ENCODE measurements around the gene PTPN20.
"Not testable (repeated sequence)": the region's sequence is repeated elsewhere in the genome, so short reads cannot be mapped to it uniquely, and the experiment has no call there.

Gene PTPN20

GRCh38 chr10:46960742-46961141 is 49.5 kb downstream of the PTPN20 start:
- DNase-seq = not testable (repeated sequence)

GRCh38 chr10:46963356-46963755 is 52.1 kb downstream of the PTPN20 start:
- not testable (repeated sequence) for DNase-seq

GRCh38 chr10:46967013-46967412 is 55.8 kb downstream of the PTPN20 start:
- not testable (repeated sequence) for DNase-seq

GRCh38 chr10:46980223-46980622 is 69.0 kb downstream of the PTPN20 start:
- DNase-seq = not testable (repeated sequence)

GRCh38 chr10:46987233-46987924 is 76.2 kb downstream of the PTPN20 start:
- DNase-seq = not testable (repeated sequence)

- peak; percentile 21 for DNase-seq
These were observed 81.8 kb downstream of the PTPN20 start for GRCh38 chr10:46992803-46993561.

GRCh38 chr10:46995234-46995633 is 84.0 kb downstream of the PTPN20 start:
- DNase-seq = no peak

GRCh38 chr10:46998192-46998591 is 87.0 kb downstream of the PTPN20 start:
- DNase-seq = no peak

GRCh38 chr10:46998595-46998994 is 87.4 kb downstream of the PTPN20 start:
- DNase-seq = no peak

GRCh38 chr10:46999217-46999616 is 88.0 kb downstream of the PTPN20 start:
- DNase-seq = no peak

- no peak for DNase-seq
These were observed 97.5 kb downstream of the PTPN20 start for GRCh38 chr10:47008769-47009168.

GRCh38 chr10:47009215-47009838 is 98.1 kb downstream of the PTPN20 start:
- no peak for DNase-seq

GRCh38 chr10:47010036-47010435 is 98.8 kb downstream of the PTPN20 start:
- DNase-seq = no peak

- DNase-seq = no peak
These were observed 101.0 kb downstream of the PTPN20 start for GRCh38 chr10:47012214-47012613.

- DNase-seq = no peak
These were observed 102.4 kb downstream of the PTPN20 start for GRCh38 chr10:47013507-47014154.

- DNase-seq = no peak
These were observed 104.2 kb downstream of the PTPN20 start for GRCh38 chr10:47015404-47015803.

- no peak for DNase-seq
These were observed 105.3 kb downstream of the PTPN20 start for GRCh38 chr10:47016564-47016963.

GRCh38 chr10:47018026-47018735 is 107.0 kb downstream of the PTPN20 start:
- DNase-seq = no peak

GRCh38 chr10:47019155-47020145 is 108.2 kb downstream of the PTPN20 start:
- DNase-seq = no peak

- DNase-seq = no peak
These were observed 109.2 kb downstream of the PTPN20 start for GRCh38 chr10:47020471-47020870.

GRCh38 chr10:47021850-47022249 is 110.6 kb downstream of the PTPN20 start:
- no peak for DNase-seq
